Breast epithelium (tissue), 3 donors: ENCODE data around the gene C9orf72.

ENCODE experiments used
- CTCF ChIP-seq, 3 donors: fragments of 450-650 bp; IDR thresholded peaks; one replicate each; pipeline ENCODE4 v1.5.1; 2016 to 2017; ENCODE audit warnings: antibody characterized with exemption in 3 of 3, mild to moderate bottlenecking in 3 of 3, moderate library complexity in 3 of 3
- POLR2A ChIP-seq: fragments of 450-650 bp; IDR thresholded peaks from one replicate; pipeline ENCODE4 v1.6.1; 2016; ENCODE audit warnings: antibody characterized with exemption, mild to moderate bottlenecking, moderate library complexity
- POLR2AphosphoS5 ChIP-seq, 3 donors: sonication (generic); formaldehyde crosslinking; IDR thresholded peaks; one replicate each; pipeline ENCODE4 v1.6.1; 2017; ENCODE audit warnings: antibody characterized with exemption in 3 of 3

- TF ChIP-seq POLR2A (no peak), CTCF (IDR thresholded peaks at IDR 0.05) (no peak), POLR2AphosphoS5 (IDR thresholded peaks at IDR 0.05) (no peak)
Observed at GRCh38 chr9:27510780-27511179, 62.5 kb downstream of the C9orf72 start.
